Measurements from ENCODE around the gene C18orf32. TPM values are rescaled to one million over a fixed set of nuclear protein-coding genes. Genes with fewer than 3 reads are reported as not detected.

C18orf32 gene
- total and polyA plus RNA-seq, 2 of the 13 experiments (the other 11 are each of a cell fraction or from before 2014, with no cell fraction given) = 17.6 to 20.6 TPM

GRCh38 chr18:49534846-49535601 lies 48.0 kb upstream of the C18orf32 start:
- intact Hi-C loops (cut with micrococcal nuclease; ENCODE audit: unreplicated experiment) = no loop called here
- Histone ChIP-seq H3K36me3 (replicated peaks in 1 of 2; ENCODE audit: control insufficient read depth in 1 of 2, insufficient read depth in 2 of 2, low read length in 2 of 2) (no peaks in the 10 kb centered on the region), H3K27me3 (ENCODE audit: control insufficient read depth in 1 of 2, insufficient read depth in 2 of 2, low read length in 2 of 2) (peaks cover 0 to 3% of the 10 kb centered on the region in 2 experiments; a peak in 1 of 5 replicates), H3K27ac (ENCODE audit: extremely low read length, insufficient read depth, low read length) (no peak overlapping the region), H3K4me1 (ENCODE audit: insufficient read depth, low read length) (peaks cover 15% of the 10 kb centered on the region), H4K20me1 (ENCODE audit: insufficient read depth, low read length) (no peaks in the 10 kb centered on the region), H3K4me3 (replicated peaks in 1 of 3; ENCODE audit: insufficient read depth in 1 of 3, low read depth in 2 of 3, low read length in 3 of 3) (no peak overlapping the region), H2AFZ (ENCODE audit: low read length) (no peak overlapping the region), H3K4me2 (ENCODE audit: low read depth, low read length) (no peak overlapping the region), H3K79me2 (ENCODE audit: insufficient read depth, low read length) (no peaks in the 10 kb centered on the region), H3K9ac (ENCODE audit: insufficient read depth, low read depth, low read length) (no peak overlapping the region), H3K9me3 (ENCODE audit: low read length) (no peaks in the 10 kb centered on the region)
- CTCF ChIA-PET (ENCODE audit: low intra/inter-chr PET ratio, low total read pairs) = no interaction called here
- POLR2A ChIA-PET = no interaction called here
- BruUV-seq (replicated peaks) = no TSS peak
- TF ChIP-seq LCORL (IDR thresholded peaks at IDR 0.05) (no peak), LCORL (CRISPR knock-in tag; IDR thresholded peaks at IDR 0.05) (no peak), HMGA1 (CRISPR knock-in tag; conservative IDR thresholded peaks at IDR 0.05) (no peak), ARID4A (CRISPR knock-in tag; IDR thresholded peaks at IDR 0.05; ENCODE audit: borderline replicate concordance) (no peak)
- 0% methylated on average over 1 of the region's 1 CpG for WGBS (ENCODE audit: low lambda C conversion rate)
- no peak for DNase-seq (ENCODE audit: low spot score)
- in situ Hi-C loops (cut with HindIII; ENCODE audit: extremely low pct_ligation_motif_present, low pct_unique_long_range_greater_than_20kb) = no loop called here
- FAIRE-seq = no peak
- no peak for ATAC-seq

Data from HepG2 (cell line).